Measurements from ENCODE around the gene SLC13A2.

DNA sequence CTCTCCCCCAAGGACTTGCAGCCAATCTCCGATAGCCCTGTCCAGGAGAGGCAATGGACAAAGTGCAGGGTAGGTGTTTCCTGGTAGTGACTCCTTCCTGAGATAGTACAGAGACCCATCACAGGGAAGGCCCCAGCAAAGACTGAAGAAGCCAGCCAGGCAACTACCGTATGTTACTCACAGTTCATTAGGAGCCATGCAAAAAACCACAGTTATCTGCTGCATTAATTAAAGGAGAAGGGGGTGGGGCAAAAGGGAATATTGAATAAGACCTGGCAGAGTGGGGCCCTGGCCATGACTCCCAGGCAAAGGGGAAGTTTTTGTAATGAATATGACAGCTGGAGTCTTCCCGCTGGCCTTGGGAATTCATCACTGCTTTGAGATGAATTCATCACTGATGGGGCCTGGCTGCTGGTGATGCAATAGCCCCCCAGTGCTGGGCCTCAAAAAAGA, 2.5 kb upstream of the SLC13A2 start:
- TF ChIP-seq, protein P1, sequence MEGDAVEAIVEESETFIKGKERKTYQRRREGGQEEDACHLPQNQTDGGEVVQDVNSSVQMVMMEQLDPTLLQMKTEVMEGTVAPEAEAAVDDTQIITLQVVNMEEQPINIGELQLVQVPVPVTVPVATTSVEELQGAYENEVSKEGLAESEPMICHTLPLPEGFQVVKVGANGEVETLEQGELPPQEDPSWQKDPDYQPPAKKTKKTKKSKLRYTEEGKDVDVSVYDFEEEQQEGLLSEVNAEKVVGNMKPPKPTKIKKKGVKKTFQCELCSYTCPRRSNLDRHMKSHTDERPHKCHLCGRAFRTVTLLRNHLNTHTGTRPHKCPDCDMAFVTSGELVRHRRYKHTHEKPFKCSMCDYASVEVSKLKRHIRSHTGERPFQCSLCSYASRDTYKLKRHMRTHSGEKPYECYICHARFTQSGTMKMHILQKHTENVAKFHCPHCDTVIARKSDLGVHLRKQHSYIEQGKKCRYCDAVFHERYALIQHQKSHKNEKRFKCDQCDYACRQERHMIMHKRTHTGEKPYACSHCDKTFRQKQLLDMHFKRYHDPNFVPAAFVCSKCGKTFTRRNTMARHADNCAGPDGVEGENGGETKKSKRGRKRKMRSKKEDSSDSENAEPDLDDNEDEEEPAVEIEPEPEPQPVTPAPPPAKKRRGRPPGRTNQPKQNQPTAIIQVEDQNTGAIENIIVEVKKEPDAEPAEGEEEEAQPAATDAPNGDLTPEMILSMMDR (IDR thresholded peaks at IDR 0.05), result no peak
- TF ChIP-seq EP300 (IDR thresholded peaks at IDR 0.05), result no peak

Data from gastroesophageal sphincter (tissue), 3 donors.